ENCODE measurements around the gene RBBP8.
"Not testable (repeated sequence)": the region's sequence is repeated elsewhere in the genome, so short reads cannot be mapped to it uniquely, and the experiment has no call there.

The RBBP8 gene

DNA sequence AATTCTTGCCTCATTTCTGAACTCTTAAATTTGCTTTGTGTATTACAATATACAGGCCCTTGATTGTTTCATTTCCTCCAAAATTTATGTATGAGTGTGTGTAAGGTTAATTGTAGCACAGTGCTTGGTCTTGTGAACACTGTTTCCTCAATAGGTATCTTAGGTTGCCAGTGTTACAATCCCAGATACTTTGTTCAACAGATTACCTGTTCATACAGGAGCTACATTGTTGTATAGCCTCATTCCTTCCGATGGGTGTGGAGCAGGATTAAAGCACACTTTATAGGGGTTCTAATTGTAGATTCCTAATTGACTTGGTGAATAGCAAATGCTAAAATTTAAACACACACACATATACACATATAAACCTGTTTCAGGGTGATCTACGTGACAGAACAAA, 10.7 kb downstream of the RBBP8 start:
- DNase-seq (ENCODE audit: low read depth), result no peak

DNA sequence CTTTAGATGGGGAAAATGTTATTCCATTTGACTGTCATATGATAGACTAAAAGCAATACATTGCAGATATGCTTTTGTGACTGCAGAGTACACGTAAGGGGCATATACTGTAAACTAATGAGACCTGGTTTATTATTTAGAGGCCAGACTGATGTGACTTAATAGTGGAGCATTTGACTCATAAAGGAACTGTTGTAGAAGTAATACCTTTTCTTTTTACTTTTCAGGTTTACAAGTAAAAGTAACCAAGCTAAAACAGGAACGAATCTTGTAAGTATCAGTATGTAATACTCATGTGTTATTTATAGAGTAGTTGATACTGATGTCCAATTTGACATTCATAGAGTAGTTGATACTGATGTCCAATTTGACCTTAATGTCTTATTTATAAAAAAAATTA, 13.1 kb downstream of the RBBP8 start:
- no peak for DNase-seq (ENCODE audit: low read depth)

- no peak for DNase-seq (ENCODE audit: low read depth)
Measured at GRCh38 chr18:22946846-22947245, 13.7 kb downstream of the RBBP8 start.

DNA sequence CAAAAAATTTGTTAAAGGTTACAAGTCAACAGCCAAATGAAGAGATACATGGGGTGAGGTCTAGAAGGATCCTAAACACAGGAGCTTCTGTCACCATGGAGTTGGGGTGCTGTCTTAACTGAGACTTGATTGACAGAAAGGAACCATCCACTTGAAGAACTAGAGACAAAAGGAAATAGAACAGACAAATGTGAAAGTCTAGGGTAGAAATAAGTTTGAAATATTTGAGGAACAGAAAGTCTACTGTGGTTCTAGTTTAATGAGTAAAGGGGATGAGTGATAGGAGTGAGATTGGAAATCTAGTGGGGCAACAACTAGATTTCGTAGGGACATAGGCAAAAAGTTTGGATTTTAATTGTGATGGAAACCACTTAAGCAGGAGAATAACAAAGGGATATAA, 18.7 kb downstream of the RBBP8 start:
- no peak for DNase-seq (ENCODE audit: low read depth)

- DNase-seq (ENCODE audit: low read depth), result no peak
Measured at GRCh38 chr18:22952525-22952924, 19.4 kb downstream of the RBBP8 start.

GRCh38 chr18:22953982-22954381, 20.9 kb downstream of the RBBP8 start:
- not testable (repeated sequence) for DNase-seq (ENCODE audit: low read depth)

GRCh38 chr18:22956226-22956625, 23.1 kb downstream of the RBBP8 start:
- DNase-seq (ENCODE audit: low read depth), result no peak

- DNase-seq (ENCODE audit: low read depth), result no peak
Measured at GRCh38 chr18:22961156-22961555, 28.0 kb downstream of the RBBP8 start.

- no peak for DNase-seq (ENCODE audit: low read depth)
Measured at GRCh38 chr18:22962004-22962403, 28.9 kb downstream of the RBBP8 start.

GRCh38 chr18:22964116-22964515, 31.0 kb downstream of the RBBP8 start:
- no peak for DNase-seq (ENCODE audit: low read depth)

- no peak for DNase-seq (ENCODE audit: low read depth)
Measured at GRCh38 chr18:22964722-22965121, 31.6 kb downstream of the RBBP8 start.

GRCh38 chr18:22971038-22971437, 37.9 kb downstream of the RBBP8 start:
- no peak for DNase-seq (ENCODE audit: low read depth)

GRCh38 chr18:22974001-22974400, 40.9 kb downstream of the RBBP8 start:
- no peak for DNase-seq (ENCODE audit: low read depth)

- DNase-seq (ENCODE audit: low read depth), result no peak
Measured at GRCh38 chr18:22974707-22975106, 41.6 kb downstream of the RBBP8 start.

GRCh38 chr18:22975508-22975907, 42.4 kb downstream of the RBBP8 start:
- DNase-seq (ENCODE audit: low read depth), result no peak

DNA sequence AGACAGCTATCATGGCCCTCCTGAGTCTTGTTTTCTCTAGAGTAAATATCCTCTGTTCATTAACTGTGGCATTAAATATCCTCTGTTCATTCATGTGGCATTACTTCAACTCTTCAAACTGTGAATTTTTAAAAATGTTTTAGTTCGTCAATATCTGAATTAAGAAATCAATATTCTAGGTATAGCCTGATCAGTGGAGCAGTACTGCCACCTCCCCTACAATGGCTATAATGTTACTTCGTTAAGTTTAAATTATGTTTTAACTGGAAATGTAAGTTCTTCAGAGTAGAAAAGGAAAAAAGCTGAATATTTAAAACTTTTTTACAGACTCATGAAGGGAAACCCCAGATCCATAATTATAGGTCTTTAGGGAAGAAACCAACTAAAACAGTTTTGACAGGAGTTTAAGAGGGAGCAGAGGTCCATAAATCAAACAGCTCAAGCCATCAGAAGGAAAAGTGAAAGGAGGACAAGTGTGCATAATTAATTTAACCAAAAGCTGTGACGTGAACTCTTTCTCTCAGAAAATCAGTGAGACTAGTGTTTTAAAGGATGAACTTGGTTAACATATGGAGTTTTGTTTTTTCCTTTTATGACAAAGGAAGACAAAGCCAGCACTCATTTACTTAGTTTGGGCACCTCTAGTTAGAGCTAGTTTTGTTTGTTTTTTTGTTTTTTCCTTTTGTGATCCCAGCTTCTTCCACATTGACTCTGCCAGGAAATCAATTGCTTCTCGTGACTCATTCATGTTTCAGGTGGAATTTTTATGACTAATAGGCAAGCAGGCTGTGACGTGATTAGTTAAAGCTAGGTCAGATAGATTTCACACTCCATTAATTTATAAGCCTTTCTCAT, 44.9 kb downstream of the RBBP8 start:
- no peak for DNase-seq (ENCODE audit: low read depth)

DNA sequence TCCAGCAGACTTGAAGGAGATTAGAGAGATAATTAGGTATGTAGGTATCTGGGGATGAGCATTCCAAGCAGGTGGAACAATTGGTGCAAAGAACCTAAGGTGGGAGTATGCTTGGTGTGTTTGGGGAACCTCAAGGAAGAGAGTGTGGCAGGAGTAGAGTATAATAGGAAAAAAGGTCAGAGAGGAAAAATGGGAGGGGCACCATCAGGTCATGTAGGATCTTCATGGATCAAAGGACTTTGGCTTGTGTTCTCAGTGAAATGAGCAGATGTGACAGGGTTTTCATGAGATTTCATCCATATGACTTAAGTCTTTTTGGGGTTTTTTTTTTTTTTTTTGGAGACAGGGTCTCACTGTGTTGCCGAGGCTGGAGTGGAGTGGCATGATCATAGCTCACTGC, 47.3 kb downstream of the RBBP8 start:
- no peak for DNase-seq (ENCODE audit: low read depth)

DNA sequence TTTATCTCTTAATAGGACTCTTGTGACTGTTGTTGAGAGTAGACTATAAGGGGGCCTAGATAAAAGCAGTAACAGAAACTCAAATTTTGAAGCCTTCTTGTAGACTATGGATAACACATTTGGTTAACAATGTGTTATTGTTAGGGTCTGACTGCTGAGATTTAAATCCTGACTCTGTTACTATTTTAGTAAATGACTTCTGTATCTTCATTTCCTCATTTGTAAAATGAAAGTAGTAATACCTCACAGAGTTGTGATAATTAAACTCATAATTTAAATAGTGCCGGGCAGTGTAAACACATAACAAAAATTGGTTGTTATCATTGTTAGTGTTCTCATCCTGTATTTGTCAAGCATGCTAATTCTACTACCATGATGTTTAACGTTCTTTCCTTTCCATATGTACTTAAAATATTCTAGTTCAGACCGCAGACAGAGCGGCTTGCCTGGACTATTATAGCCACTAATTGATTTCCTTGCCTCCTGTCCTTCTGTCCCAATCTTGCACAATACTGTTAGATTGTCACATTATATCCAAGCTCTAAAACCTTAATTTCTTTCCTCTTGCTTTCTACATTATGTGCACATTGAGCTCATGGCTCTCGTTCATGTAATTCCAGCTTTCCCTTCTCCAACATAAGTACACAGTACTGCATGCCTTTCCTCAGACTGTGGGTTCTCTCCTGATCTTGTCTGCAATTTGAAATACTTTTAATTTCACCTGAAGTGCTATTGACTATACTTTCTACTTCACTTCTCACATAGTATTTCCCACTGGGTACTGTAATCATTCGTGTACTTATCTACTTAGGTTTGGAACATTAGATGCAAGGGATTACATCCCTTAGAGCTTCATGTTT, 48.4 kb downstream of the RBBP8 start:
- DNase-seq (ENCODE audit: low read depth), result no peak

- DNase-seq (ENCODE audit: low read depth), result no peak
Measured at GRCh38 chr18:22983175-22983574, 50.0 kb downstream of the RBBP8 start.

- DNase-seq (ENCODE audit: low read depth), result no peak
Measured at GRCh38 chr18:22985250-22985649, 52.1 kb downstream of the RBBP8 start.

GRCh38 chr18:22987547-22988189, 54.5 kb downstream of the RBBP8 start:
- DNase-seq (ENCODE audit: low read depth), result no peak

GRCh38 chr18:22988208-22988607, 55.1 kb downstream of the RBBP8 start:
- no peak for DNase-seq (ENCODE audit: low read depth)

- DNase-seq (ENCODE audit: low read depth), result no peak
Measured at GRCh38 chr18:22998344-22998743, 65.2 kb downstream of the RBBP8 start.

Data from activated T-cell treated with anti-CD3 and anti-CD28 coated beads for 24 hours (primary cell).